ENCODE results near the gene KMT5B. TPM values are rescaled to one million over a fixed set of nuclear protein-coding genes. Genes with fewer than 3 reads are reported as not detected.

Gene KMT5B
- total and polyA plus RNA-seq, 2 of the 13 experiments (the other 11 are each of a cell fraction or from before 2014, with no cell fraction given): 17.6 to 23.7 TPM

DNA sequence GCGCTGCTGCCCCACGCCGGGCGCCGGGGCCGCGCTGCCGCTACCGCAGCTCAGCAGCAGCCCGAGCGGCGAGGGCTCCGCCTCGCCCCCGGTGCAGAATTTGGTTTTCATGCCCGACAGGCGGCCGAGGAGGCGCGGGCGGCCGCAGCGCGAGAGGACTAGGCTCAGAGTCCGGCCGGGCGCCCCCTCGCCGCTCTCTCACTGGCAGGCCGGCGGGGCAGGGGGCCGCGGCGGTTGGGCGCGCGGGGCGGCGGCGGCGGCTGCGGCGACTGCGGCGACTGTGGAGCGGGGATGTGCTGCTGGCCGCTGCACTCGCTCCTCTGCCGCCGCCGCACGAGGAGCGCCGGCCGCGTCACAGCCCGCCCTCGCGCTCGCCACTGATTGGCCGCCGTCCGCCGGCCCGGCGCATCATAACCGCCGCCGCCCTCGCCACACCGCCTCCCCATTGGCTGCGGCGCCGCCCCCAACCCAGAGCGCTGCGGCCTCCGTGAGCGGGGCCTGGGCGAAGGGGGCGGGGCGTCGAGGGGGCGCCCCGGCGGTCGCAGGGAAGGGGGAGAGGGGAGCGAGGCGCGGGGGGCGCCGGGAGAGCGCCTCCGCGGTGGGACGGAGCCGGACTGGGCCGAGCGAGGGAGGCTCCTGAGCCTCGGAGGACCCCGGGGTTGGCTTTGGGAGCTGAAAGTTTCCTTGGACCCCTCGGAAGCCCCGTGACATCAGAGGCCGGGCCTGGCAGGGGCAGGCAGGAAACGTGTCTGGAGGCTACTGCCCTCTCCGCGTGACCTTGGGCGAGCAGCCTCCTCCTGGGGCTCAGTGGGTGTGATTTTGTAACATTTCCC, 91.8 kb downstream of the KMT5B start, which contains the start of gene CHKA (continued):
- TF ChIP-seq, protein P1, sequence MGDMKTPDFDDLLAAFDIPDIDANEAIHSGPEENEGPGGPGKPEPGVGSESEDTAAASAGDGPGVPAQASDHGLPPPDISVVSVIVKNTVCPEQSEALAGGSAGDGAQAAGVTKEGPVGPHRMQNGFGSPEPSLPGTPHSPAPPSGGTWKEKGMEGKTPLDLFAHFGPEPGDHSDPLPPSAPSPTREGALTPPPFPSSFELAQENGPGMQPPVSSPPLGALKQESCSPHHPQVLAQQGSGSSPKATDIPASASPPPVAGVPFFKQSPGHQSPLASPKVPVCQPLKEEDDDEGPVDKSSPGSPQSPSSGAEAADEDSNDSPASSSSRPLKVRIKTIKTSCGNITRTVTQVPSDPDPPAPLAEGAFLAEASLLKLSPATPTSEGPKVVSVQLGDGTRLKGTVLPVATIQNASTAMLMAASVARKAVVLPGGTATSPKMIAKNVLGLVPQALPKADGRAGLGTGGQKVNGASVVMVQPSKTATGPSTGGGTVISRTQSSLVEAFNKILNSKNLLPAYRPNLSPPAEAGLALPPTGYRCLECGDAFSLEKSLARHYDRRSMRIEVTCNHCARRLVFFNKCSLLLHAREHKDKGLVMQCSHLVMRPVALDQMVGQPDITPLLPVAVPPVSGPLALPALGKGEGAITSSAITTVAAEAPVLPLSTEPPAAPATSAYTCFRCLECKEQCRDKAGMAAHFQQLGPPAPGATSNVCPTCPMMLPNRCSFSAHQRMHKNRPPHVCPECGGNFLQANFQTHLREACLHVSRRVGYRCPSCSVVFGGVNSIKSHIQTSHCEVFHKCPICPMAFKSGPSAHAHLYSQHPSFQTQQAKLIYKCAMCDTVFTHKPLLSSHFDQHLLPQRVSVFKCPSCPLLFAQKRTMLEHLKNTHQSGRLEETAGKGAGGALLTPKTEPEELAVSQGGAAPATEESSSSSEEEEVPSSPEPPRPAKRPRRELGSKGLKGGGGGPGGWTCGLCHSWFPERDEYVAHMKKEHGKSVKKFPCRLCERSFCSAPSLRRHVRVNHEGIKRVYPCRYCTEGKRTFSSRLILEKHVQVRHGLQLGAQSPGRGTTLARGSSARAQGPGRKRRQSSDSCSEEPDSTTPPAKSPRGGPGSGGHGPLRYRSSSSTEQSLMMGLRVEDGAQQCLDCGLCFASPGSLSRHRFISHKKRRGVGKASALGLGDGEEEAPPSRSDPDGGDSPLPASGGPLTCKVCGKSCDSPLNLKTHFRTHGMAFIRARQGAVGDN (CRISPR knock-in tag; IDR thresholded peaks at IDR 0.05): no peak
- TF ChIP-seq POLR2G (IDR thresholded peaks at IDR 0.05; ENCODE audit: low read depth, low read length) (peak; percentile 55; the same call in 1 of the 2 replicates), RAD21 (CRISPR knock-in tag; IDR thresholded peaks at IDR 0.05) (no peak; the same call in 1 of the 2 replicates), PHF21A (CRISPR knock-in tag; IDR thresholded peaks at IDR 0.05) (peak; percentile 59; the same call in 1 of the 2 replicates), SKI (IDR thresholded peaks at IDR 0.05; ENCODE audit: partially characterized antibody) (peak; percentile 29), SMYD3 (CRISPR knock-in tag; IDR thresholded peaks at IDR 0.05) (0 out of 2 replicates have a peak, but pooled peaks have one; percentile 20), ATF1 (CRISPR knock-in tag; IDR thresholded peaks at IDR 0.05) (no peak), EEA1 (CRISPR knock-in tag; IDR thresholded peaks at IDR 0.05; ENCODE audit: borderline replicate concordance) (peak; percentile 34; the same call in 1 of the 2 replicates), HES4 (CRISPR knock-in tag; IDR thresholded peaks at IDR 0.05; ENCODE audit: borderline replicate concordance) (no peak), GFI1 (CRISPR knock-in tag; IDR thresholded peaks at IDR 0.05; ENCODE audit: borderline replicate concordance) (peak; percentile 66; the same call in 1 of the 2 replicates), TBL1XR1 (IDR thresholded peaks at IDR 0.05; ENCODE audit: borderline replicate concordance, low read length, partially characterized antibody) (no peak), TARDBP (CRISPR knock-in tag; IDR thresholded peaks at IDR 0.05) (0 out of 2 replicates have a peak, but pooled peaks have one; percentile 43), BORCS8-MEF2B (CRISPR knock-in tag; IDR thresholded peaks at IDR 0.05) (peak; percentile 35; the same call in 1 of the 2 replicates), GLI4 (CRISPR knock-in tag; IDR thresholded peaks at IDR 0.05; ENCODE audit: borderline replicate concordance) (peak; percentile 73; the same call in 1 of the 2 replicates), ZNF230 (CRISPR knock-in tag; IDR thresholded peaks at IDR 0.05) (peak; percentile 46; the same call in 1 of the 2 replicates), ESRRA (CRISPR knock-in tag; IDR thresholded peaks at IDR 0.05; ENCODE audit: low read depth) (peak; percentile 56; the same call in 1 of the 2 replicates)
- TF ChIP-seq, protein P2, sequence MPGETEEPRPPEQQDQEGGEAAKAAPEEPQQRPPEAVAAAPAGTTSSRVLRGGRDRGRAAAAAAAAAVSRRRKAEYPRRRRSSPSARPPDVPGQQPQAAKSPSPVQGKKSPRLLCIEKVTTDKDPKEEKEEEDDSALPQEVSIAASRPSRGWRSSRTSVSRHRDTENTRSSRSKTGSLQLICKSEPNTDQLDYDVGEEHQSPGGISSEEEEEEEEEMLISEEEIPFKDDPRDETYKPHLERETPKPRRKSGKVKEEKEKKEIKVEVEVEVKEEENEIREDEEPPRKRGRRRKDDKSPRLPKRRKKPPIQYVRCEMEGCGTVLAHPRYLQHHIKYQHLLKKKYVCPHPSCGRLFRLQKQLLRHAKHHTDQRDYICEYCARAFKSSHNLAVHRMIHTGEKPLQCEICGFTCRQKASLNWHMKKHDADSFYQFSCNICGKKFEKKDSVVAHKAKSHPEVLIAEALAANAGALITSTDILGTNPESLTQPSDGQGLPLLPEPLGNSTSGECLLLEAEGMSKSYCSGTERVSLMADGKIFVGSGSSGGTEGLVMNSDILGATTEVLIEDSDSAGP (CRISPR knock-in tag; IDR thresholded peaks at IDR 0.05; ENCODE audit: borderline replicate concordance): peak; percentile 80; the same call in 1 of the 2 replicates
- TF ChIP-seq, protein P3, sequence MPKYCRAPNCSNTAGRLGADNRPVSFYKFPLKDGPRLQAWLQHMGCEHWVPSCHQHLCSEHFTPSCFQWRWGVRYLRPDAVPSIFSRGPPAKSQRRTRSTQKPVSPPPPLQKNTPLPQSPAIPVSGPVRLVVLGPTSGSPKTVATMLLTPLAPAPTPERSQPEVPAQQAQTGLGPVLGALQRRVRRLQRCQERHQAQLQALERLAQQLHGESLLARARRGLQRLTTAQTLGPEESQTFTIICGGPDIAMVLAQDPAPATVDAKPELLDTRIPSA (CRISPR knock-in tag; IDR thresholded peaks at IDR 0.05; ENCODE audit: borderline replicate concordance): peak; percentile 61; the same call in 1 of the 2 replicates
- TF ChIP-seq, protein P4, sequence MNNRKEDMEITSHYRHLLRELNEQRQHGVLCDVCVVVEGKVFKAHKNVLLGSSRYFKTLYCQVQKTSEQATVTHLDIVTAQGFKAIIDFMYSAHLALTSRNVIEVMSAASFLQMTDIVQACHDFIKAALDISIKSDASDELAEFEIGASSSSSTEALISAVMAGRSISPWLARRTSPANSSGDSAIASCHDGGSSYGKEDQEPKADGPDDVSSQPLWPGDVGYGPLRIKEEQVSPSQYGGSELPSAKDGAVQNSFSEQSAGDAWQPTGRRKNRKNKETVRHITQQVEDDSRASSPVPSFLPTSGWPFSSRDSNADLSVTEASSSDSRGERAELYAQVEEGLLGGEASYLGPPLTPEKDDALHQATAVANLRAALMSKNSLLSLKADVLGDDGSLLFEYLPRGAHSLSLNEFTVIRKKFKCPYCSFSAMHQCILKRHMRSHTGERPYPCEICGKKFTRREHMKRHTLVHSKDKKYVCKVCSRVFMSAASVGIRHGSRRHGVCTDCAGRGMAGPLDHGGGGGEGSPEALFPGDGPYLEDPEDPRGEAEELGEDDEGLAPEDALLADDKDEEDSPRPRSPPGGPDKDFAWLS (CRISPR knock-in tag; IDR thresholded peaks at IDR 0.05; ENCODE audit: borderline replicate concordance): no peak

Measured in HepG2 (cell line).